Upper lobe of left lung (tissue), 6 donors: ENCODE results near the gene PCDHGA7. TPM values are rescaled to one million over a fixed set of nuclear protein-coding genes. Genes with fewer than 3 reads are reported as not detected.
"Not testable (repeated sequence)": the region's sequence is repeated elsewhere in the genome, so short reads cannot be mapped to it uniquely, and the experiment has no call there.

ENCODE experiments used
- ATAC-seq, 2 donors: fragments of 200-7000 bp; cut with Tn5 transposase; one replicate each; pipeline ENCODE4 v1.9.1; 2022; ENCODE audit warnings: mild to moderate bottlenecking in 2 of 2, moderate library complexity in 2 of 2; ENCODE audit not compliant: low FRiP score in 2 of 2
- DNase-seq, 2 donors: peaks; one replicate each; pipeline ENCODE4 v3.0.0-alpha.2; 2019 to 2020
- H3K27ac ChIP-seq, 4 donors: fragments of 200-600 bp; sonication (generic); one replicate each; pipeline ENCODE4 v1.5.1; 2016 to 2019
- H3K27me3 ChIP-seq, 4 donors: fragments of 200-600 bp; sonication (generic); one replicate each; pipeline ENCODE4 v1.5.1; 2017 to 2019
- H3K36me3 ChIP-seq, 4 donors: fragments of 200-600 bp; sonication (generic); one replicate each; pipeline ENCODE4 v1.5.1; 2016 to 2019
- H3K4me1 ChIP-seq, 4 donors: fragments of 200-600 bp; sonication (generic); one replicate each; pipeline ENCODE4 v1.5.1; 2018 to 2019
- H3K4me3 ChIP-seq, 4 donors: fragments of 200-600 bp; sonication (generic); one replicate each; pipeline ENCODE4 v1.5.1; 2017 to 2019; ENCODE audit warnings: mild to moderate bottlenecking in 2 of 4, moderate library complexity in 1 of 4
- H3K9me3 ChIP-seq, 4 donors: fragments of 200-600 bp; sonication (generic); one replicate each; pipeline ENCODE4 v1.5.1; 2018 to 2019
- EP300 ChIP-seq, 4 donors: sonication (generic); formaldehyde crosslinking; IDR thresholded peaks; one replicate each; pipeline ENCODE4 v1.5.1; 2017; ENCODE audit warnings: antibody characterized with exemption in 4 of 4, control low read depth in 2 of 4
- POLR2A ChIP-seq, 4 donors: fragments of 450-650 bp; IDR thresholded peaks; one replicate each; pipeline ENCODE4 v1.5.1; 2016 to 2017; ENCODE audit warnings: antibody characterized with exemption in 4 of 4, mild to moderate bottlenecking in 2 of 4
- POLR2AphosphoS5 ChIP-seq, 2 donors: sonication (generic); formaldehyde crosslinking; IDR thresholded peaks; one replicate each; pipeline ENCODE4 v1.5.1; 2017; ENCODE audit warnings: antibody characterized with exemption in 2 of 2
- WGBS, 2 donors: methylation state at CpG; one replicate each; pipeline ENCODE4 v1.1.5; 2017 to 2018; 5-methylcytosine and 5-hydroxymethylcytosine counted together
- total RNA-seq, 6 donors: library from RNA; depleted of rRNA in 4 of 6; stranded (reverse); fragments of >200 nt in 4 of 6; gene quantifications; one replicate each; pipeline versions ENCODE4 v1.1.0 to v1.2.1, GENCODE V29; 2016 to 2021
- TF ChIP-seq, protein P1 (sequence below), 6 experiments: fragments of 450-650 bp in 4 of 6; fragments of 200-600 bp in 2 of 6; sonication (generic) in 2 of 6; IDR thresholded peaks; one replicate each; pipeline ENCODE4 v1.5.1; 2016 to 2019; ENCODE audit warnings: antibody characterized with exemption in 6 of 6
- donor health status: DM: no; HTN: no; CAD: no; lungs with moderate emphysema.
- donor health status: DM: no; HTN: yes; CAD: no; lungs with severe emphysema.

Gene PCDHGA7
- total RNA-seq, 6 donors from 2014 or later, result 1.2 to 13.6 (median 2.7) TPM

DNA sequence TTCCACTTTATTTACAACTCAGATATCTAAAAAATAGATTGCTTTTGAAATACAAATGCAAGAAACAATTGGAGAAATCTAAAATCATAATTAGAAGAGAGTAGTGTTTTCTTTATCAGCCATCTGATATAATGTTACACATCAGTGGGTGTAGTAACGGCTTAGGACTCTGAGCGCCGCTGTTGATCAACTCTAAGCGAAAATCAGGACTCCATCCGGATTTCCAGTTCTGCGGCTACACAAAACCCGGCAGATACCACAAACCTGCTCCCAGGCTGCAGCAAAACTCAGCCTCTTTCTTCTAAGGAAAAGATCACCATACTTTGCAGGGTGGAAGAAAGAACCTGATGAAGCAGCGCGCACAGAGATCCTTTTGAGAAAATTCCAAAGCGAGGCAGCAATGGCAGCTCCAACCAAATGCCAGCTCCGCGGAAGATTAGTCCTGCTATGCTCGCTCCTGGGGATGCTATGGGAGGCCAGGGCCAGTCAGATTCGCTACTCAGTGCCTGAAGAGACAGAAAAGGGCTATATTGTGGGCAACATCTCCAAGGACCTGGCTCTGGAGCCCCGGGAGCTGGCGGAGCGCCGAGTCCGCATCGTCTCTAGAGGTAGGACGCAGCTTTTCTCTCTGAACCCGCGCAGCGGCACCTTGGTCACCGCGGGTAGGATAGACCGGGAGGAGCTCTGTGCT, 20.2 kb downstream of the PCDHGA7 start, which contains the start of gene PCDHGA9:
TSS of gene PCDHGA9 (plus strand) at position 226 of the 691 bp plus-strand sequence. CDS start at position 401, 175 bp downstream.
- DNase-seq (peak in 1 of 2 donors; percentile 77), ATAC-seq (no peak)
- Histone ChIP-seq H3K27ac (no peak within 1 kb of the TSS), H3K9me3 (peaks cover 45 to 84% (median 81%) of the 10 kb centered on the region in 4 donors), H3K4me1 (no peaks in the 10 kb centered on the region), H3K4me3 (peak within 1 kb of the TSS in 2 of 4 donors; percentile 11 to 31), H3K36me3 (no peaks in the 10 kb centered on the region), H3K27me3 (no peaks in the 10 kb centered on the region)
- WGBS, 2 donors, result 20 to 22% methylated on average over 27 of the region's 27 CpGs
- TF ChIP-seq, protein P1, sequence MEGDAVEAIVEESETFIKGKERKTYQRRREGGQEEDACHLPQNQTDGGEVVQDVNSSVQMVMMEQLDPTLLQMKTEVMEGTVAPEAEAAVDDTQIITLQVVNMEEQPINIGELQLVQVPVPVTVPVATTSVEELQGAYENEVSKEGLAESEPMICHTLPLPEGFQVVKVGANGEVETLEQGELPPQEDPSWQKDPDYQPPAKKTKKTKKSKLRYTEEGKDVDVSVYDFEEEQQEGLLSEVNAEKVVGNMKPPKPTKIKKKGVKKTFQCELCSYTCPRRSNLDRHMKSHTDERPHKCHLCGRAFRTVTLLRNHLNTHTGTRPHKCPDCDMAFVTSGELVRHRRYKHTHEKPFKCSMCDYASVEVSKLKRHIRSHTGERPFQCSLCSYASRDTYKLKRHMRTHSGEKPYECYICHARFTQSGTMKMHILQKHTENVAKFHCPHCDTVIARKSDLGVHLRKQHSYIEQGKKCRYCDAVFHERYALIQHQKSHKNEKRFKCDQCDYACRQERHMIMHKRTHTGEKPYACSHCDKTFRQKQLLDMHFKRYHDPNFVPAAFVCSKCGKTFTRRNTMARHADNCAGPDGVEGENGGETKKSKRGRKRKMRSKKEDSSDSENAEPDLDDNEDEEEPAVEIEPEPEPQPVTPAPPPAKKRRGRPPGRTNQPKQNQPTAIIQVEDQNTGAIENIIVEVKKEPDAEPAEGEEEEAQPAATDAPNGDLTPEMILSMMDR (IDR thresholded peaks at IDR 0.05), result peak in 1 of 6 experiments; percentile 40
- no peak for TF ChIP-seq EP300 (IDR thresholded peaks at IDR 0.05)

DNA sequence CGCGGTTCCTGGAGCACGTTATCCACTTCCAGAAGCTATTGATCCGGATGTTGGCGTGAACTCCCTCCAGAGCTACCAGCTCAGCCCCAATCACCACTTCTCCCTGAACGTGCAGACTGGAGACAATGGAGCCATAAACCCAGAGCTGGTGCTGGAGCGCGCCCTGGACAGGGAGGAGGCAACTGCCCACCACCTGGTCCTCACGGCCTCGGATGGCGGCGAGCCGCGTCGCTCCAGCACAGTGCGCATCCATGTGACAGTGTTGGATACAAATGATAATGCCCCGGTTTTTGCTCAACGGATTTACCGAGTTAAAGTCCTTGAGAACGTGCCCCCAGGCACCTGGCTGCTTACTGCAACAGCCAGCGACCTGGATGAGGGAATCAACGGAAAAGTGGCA, 20.8 kb downstream of the PCDHGA7 start:
- ATAC-seq (no peak), DNase-seq (peak in 1 of 2 donors; percentile 77)
- no peak overlapping the region for H3K27ac ChIP-seq
- peaks cover 45 to 86% (median 84%) of the 10 kb centered on the region in 4 donors for H3K9me3 ChIP-seq
- no peak for TF ChIP-seq POLR2A (IDR thresholded peaks at IDR 0.05)
- TF ChIP-seq EP300 (IDR thresholded peaks at IDR 0.05), result no peak
- TF ChIP-seq, protein P1 (IDR thresholded peaks at IDR 0.05), result no peak
- TF ChIP-seq POLR2AphosphoS5 (IDR thresholded peaks at IDR 0.05), result no peak
- no peaks in the 10 kb centered on the region for H3K27me3 ChIP-seq
- no peaks in the 10 kb centered on the region for H3K36me3 ChIP-seq
- 33 to 34% methylated on average over 22 of the region's 22 CpGs for WGBS, 2 donors
- H3K4me3 ChIP-seq, result peak overlapping the region in 1 of 4 donors; percentile 11
- H3K4me1 ChIP-seq, result no peaks in the 10 kb centered on the region

DNA sequence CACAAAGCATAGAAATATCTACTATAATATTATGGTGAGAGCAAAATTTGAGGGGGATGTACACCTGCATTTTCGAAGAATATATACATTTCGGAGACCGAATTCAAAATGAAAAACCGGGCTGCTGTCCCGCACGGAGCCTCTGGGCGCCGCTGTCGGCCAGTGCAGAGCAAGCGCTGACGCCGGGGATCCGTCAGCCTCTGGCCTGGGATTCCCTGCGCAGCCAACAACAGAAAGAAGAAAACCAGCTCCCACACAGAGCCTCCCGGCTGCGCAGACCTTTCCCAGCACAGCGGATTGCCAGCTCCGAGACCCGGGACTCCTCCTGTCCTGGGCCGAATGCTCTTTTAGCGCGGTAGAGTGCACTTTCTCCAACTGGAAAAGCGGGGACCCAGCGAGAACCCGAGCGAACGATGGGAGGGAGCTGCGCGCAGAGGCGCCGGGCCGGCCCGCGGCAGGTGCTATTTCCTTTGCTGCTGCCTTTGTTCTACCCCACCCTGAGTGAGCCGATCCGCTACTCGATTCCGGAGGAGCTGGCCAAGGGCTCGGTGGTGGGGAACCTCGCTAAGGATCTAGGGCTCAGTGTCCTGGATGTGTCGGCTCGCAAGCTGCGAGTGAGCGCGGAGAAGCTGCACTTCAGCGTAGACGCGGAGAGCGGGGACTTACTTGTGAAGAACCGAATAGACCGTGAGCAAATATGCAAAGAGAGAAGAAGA, 25.4 kb downstream of the PCDHGA7 start, which contains the start of gene PCDHGB6:
TSS of gene PCDHGB6 (plus strand) at position 232 of the 716 bp plus-strand sequence. CDS start at position 414, 182 bp downstream.
- WGBS, 2 donors, result 14 to 21% methylated on average over 31 to 51 of the region's 51 CpGs
- not testable (repeated sequence) for H3K36me3 ChIP-seq, H3K4me1 ChIP-seq, H3K27ac ChIP-seq, H3K27me3 ChIP-seq
- Histone ChIP-seq H3K4me3 (peak within 1 kb of the TSS in 3 of 4 donors; percentile 26 to 42 (median 29)), H3K9me3 (peaks cover 45 to 85% (median 81%) of the 10 kb centered on the region in 4 donors)
- DNase-seq, result peak; percentile 54 to 91
- peak; percentile 79 to 86 for ATAC-seq
- TF ChIP-seq, protein P1 (IDR thresholded peaks at IDR 0.05), result peak in 5 of 6 experiments; percentile 18 to 60 (median 40)

DNA sequence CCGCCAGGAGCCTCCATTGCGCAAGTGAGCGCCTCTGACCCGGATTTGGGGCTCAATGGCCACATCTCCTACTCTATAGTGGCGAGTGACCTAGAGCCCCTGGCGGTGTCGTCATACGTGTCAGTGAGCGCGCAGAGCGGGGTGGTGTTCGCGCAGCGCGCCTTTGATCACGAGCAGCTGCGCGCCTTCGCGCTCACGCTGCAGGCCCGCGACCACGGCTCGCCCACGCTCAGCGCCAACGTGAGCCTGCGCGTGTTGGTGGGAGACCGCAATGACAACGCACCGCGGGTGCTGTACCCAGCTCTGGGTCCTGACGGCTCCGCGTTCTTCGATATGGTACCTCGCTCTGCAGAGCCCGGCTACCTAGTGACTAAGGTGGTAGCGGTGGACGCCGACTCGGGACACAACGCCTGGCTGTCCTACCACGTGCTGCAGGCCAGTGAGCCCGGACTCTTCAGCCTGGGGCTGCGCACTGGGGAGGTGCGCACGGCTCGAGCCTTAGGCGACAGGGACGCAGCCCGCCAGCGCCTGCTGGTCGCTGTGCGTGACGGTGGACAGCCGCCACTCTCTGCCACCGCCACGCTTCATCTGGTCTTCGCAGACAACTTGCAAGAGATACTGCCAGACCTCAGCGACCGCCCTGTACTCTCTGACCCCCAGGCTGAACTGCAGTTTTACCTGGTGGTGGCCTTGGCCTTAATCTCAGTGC, 27.2 kb downstream of the PCDHGA7 start:
- no peak overlapping the region for H3K27ac ChIP-seq
- ATAC-seq, result no peak
- peaks cover 41 to 84% (median 81%) of the 10 kb centered on the region in 4 donors for H3K9me3 ChIP-seq
- no peak overlapping the region for H3K4me3 ChIP-seq
- H3K4me1 ChIP-seq, result peaks cover 0 to 4% (median 0%) of the 10 kb centered on the region in 4 donors
- DNase-seq, result peak in 1 of 2 donors; percentile 67
- TF ChIP-seq, protein P1 (IDR thresholded peaks at IDR 0.05), result no peak
- TF ChIP-seq EP300 (IDR thresholded peaks at IDR 0.05) (no peak), POLR2AphosphoS5 (IDR thresholded peaks at IDR 0.05) (no peak), POLR2A (IDR thresholded peaks at IDR 0.05) (no peak)
- no peaks in the 10 kb centered on the region for H3K36me3 ChIP-seq
- H3K27me3 ChIP-seq, result no peaks in the 10 kb centered on the region
- WGBS, 2 donors, result 34 to 35% methylated on average over 16 to 36 of the region's 64 CpGs
